Natural killer cell treated with Interleukin-12 subunit alpha and Interleukin-12 subunit beta and Interleukin-15 and Interleukin-18, amount 100 ng/mL, for 72 hours (primary cell): Measurements from ENCODE around the gene GRM8. TPM values are rescaled to one million over a fixed set of nuclear protein-coding genes. Genes with fewer than 3 reads are reported as not detected.

Experiments used
- ATAC-seq, 2 donors: fragments of 150-1000 bp; cut with Tn5 transposase in 1 of 2; sonication (Bioruptor Pico), chemical (Tn5 transposase) in 1 of 2; 2 replicates each; pipeline ENCODE4 v1.10.0; 2021
- DNase-seq: peaks from one replicate; pipeline ENCODE4 v3.0.0; 2022; ENCODE audit warnings: low spot score
- H3K27ac Mint-ChIP-seq, 2 donors: 1 replicate in 1 of 2; 2 replicates in 1 of 2; pipeline ENCODE4 v1.8.0; 2022; ENCODE audit warnings: mixed read lengths in 2 of 2, mild to moderate bottlenecking in 1 of 2, moderate library complexity in 1 of 2
- H3K27me3 Mint-ChIP-seq, 2 donors: 1 replicate in 1 of 2; 2 replicates in 1 of 2; pipeline ENCODE4 v1.8.0; 2022; ENCODE audit warnings: mixed read lengths in 2 of 2
- H3K36me3 Mint-ChIP-seq: one replicate; pipeline ENCODE4 v1.8.0; 2022; ENCODE audit warnings: mixed read lengths
- H3K4me1 Mint-ChIP-seq, 2 donors: 1 replicate in 1 of 2; 2 replicates in 1 of 2; pipeline ENCODE4 v1.8.0; 2022; ENCODE audit warnings: low read depth in 2 of 2, mixed read lengths in 2 of 2, mild to moderate bottlenecking in 1 of 2
- H3K4me3 Mint-ChIP-seq: one replicate; pipeline ENCODE4 v1.8.0; 2022; ENCODE audit warnings: mixed read lengths
- H3K9me3 Mint-ChIP-seq: 2 replicates; pipeline ENCODE4 v1.8.0; 2022; ENCODE audit warnings: mixed read lengths
- total RNA-seq, 2 donors: library from RNA; stranded (reverse); gene quantifications; one replicate each; pipeline ENCODE4 v1.2.3, GENCODE V29; 2022

Gene GRM8
- total RNA-seq, 2 donors from 2014 or later = not detected

GRCh38 chr7:126445991-126446390 is 806.8 kb downstream of the GRM8 start:
- Mint-ChIP-seq H3K9me3 (peaks cover 9% of the 10 kb centered on the region), H3K27me3 (no peaks in the 10 kb centered on the region), H3K4me1 (no peaks in the 10 kb centered on the region), H3K27ac (no peak overlapping the region), H3K4me3 (no peak overlapping the region), H3K36me3 (peaks cover 4% of the 10 kb centered on the region)
- ATAC-seq (no peak), DNase-seq (no peak)

GRCh38 chr7:126443951-126444350 is 808.8 kb downstream of the GRM8 start:
- H3K9me3 Mint-ChIP-seq = peaks cover 8% of the 10 kb centered on the region
- H3K4me1 Mint-ChIP-seq = no peaks in the 10 kb centered on the region
- ATAC-seq = no peak

GRCh38 chr7:126442908-126443307 is 809.8 kb downstream of the GRM8 start:
- peaks cover 8% of the 10 kb centered on the region for H3K9me3 Mint-ChIP-seq
- ATAC-seq = no peak
- no peak overlapping the region for H3K27ac Mint-ChIP-seq
- H3K4me3 Mint-ChIP-seq = no peak overlapping the region
- no peak for DNase-seq
- H3K4me1 Mint-ChIP-seq = no peaks in the 10 kb centered on the region
- no peaks in the 10 kb centered on the region for H3K36me3 Mint-ChIP-seq
- no peaks in the 10 kb centered on the region for H3K27me3 Mint-ChIP-seq

More at GRCh38 chr7:126443951-126444350, 808.8 kb downstream of the GRM8 start:
- Mint-ChIP-seq H3K4me3 (no peak overlapping the region), H3K36me3 (no peaks in the 10 kb centered on the region), H3K27me3 (no peaks in the 10 kb centered on the region), H3K27ac (no peak overlapping the region)
- DNase-seq = no peak

DNA sequence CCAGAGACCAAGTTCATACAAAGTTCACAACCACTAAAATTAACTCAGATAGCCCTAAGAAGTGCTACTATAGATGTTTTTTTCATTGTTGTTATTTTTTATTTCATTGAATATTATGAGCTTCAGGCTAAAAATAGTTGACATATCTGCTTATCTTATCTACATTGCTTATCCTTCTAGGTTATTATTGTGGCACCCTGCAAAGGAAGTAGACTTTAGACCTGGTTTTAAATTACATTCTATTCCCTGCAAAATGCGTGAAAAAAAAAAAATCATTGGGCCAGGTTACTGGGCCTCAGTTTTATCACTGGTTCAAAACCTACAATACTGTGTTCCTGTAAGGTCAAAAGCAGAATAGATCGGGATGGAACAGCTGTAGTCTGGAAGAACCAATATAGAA is 811.0 kb downstream of the GRM8 start:
- DNase-seq = no peak
- peaks cover 8% of the 10 kb centered on the region for H3K9me3 Mint-ChIP-seq
- H3K4me1 Mint-ChIP-seq = no peaks in the 10 kb centered on the region
- no peak overlapping the region for H3K27ac Mint-ChIP-seq
- H3K27me3 Mint-ChIP-seq = no peaks in the 10 kb centered on the region
- H3K4me3 Mint-ChIP-seq = no peak overlapping the region
- ATAC-seq = no peak
- no peaks in the 10 kb centered on the region for H3K36me3 Mint-ChIP-seq

DNA sequence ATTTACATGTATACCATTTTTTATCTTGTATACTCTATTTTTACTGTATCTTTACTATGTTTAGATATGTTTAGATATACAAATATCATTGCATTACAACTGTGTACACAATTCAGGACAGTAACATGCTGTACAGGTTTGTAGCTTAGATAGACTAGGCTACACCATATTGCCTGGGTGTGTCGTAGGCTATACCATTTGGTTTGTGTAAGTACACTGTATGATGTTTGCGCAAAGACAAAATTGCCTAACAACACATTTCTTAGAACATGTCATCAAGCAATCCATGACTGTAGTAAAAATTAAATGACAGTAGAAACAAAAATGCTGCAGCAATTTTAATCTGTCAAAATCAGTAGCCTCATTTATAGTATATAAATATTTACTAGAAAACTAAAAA is 812.2 kb downstream of the GRM8 start:
- Mint-ChIP-seq H3K4me1 (no peaks in the 10 kb centered on the region), H3K27ac (no peak overlapping the region), H3K9me3 (peaks cover 7% of the 10 kb centered on the region), H3K4me3 (no peak overlapping the region), H3K27me3 (no peaks in the 10 kb centered on the region), H3K36me3 (no peaks in the 10 kb centered on the region)
- ATAC-seq = no peak
- DNase-seq = no peak

GRCh38 chr7:126436213-126436868 is 816.4 kb downstream of the GRM8 start:
- Mint-ChIP-seq H3K27me3 (no peaks in the 10 kb centered on the region), H3K4me3 (no peak overlapping the region), H3K27ac (no peak overlapping the region), H3K9me3 (peaks cover 14% of the 10 kb centered on the region), H3K36me3 (no peaks in the 10 kb centered on the region), H3K4me1 (no peaks in the 10 kb centered on the region)
- DNase-seq (no peak), ATAC-seq (no peak)

GRCh38 chr7:126426652-126427051 is 826.1 kb downstream of the GRM8 start:
- Mint-ChIP-seq H3K27ac (no peak overlapping the region), H3K4me3 (no peak overlapping the region), H3K36me3 (no peaks in the 10 kb centered on the region), H3K27me3 (no peaks in the 10 kb centered on the region), H3K9me3 (peaks cover 10% of the 10 kb centered on the region), H3K4me1 (no peaks in the 10 kb centered on the region)
- DNase-seq = no peak
- no peak for ATAC-seq

- H3K36me3 Mint-ChIP-seq = no peaks in the 10 kb centered on the region
- peaks cover 10% of the 10 kb centered on the region for H3K9me3 Mint-ChIP-seq
- H3K27me3 Mint-ChIP-seq = no peaks in the 10 kb centered on the region
- ATAC-seq = no peak
- DNase-seq = no peak
- no peak overlapping the region for H3K27ac Mint-ChIP-seq
- no peaks in the 10 kb centered on the region for H3K4me1 Mint-ChIP-seq
- H3K4me3 Mint-ChIP-seq = no peak overlapping the region
These were observed 827.8 kb downstream of the GRM8 start for GRCh38 chr7:126424985-126425384.

GRCh38 chr7:126419047-126419446 is 833.7 kb downstream of the GRM8 start:
- DNase-seq (no peak), ATAC-seq (no peak)
- Mint-ChIP-seq H3K27ac (no peak overlapping the region), H3K4me3 (no peak overlapping the region), H3K27me3 (no peaks in the 10 kb centered on the region), H3K36me3 (no peaks in the 10 kb centered on the region), H3K9me3 (peaks cover 8% of the 10 kb centered on the region), H3K4me1 (no peaks in the 10 kb centered on the region)

GRCh38 chr7:126411821-126412383 is 840.8 kb downstream of the GRM8 start:
- Mint-ChIP-seq H3K4me3 (no peak overlapping the region), H3K27ac (no peak overlapping the region), H3K4me1 (no peaks in the 10 kb centered on the region), H3K9me3 (peaks cover 5% of the 10 kb centered on the region), H3K27me3 (no peaks in the 10 kb centered on the region), H3K36me3 (no peaks in the 10 kb centered on the region)
- no peak for ATAC-seq
- DNase-seq = no peak

- Mint-ChIP-seq H3K4me3 (no peak overlapping the region), H3K36me3 (no peaks in the 10 kb centered on the region)
These were observed 841.5 kb downstream of the GRM8 start for GRCh38 chr7:126411032-126411820.

GRCh38 chr7:126403040-126403439 is 849.7 kb downstream of the GRM8 start:
- no peaks in the 10 kb centered on the region for H3K4me1 Mint-ChIP-seq
- no peaks in the 10 kb centered on the region for H3K36me3 Mint-ChIP-seq
- no peak overlapping the region for H3K4me3 Mint-ChIP-seq
- ATAC-seq = no peak
- no peak for DNase-seq
- H3K27me3 Mint-ChIP-seq = no peaks in the 10 kb centered on the region
- no peak overlapping the region for H3K27ac Mint-ChIP-seq
- H3K9me3 Mint-ChIP-seq = no peaks in the 10 kb centered on the region

More at GRCh38 chr7:126411032-126411820, 841.5 kb downstream of the GRM8 start:
- Mint-ChIP-seq H3K9me3 (peaks cover 5% of the 10 kb centered on the region), H3K27ac (no peak overlapping the region), H3K4me1 (no peaks in the 10 kb centered on the region), H3K27me3 (no peaks in the 10 kb centered on the region)
- no peak for DNase-seq
- ATAC-seq = no peak

- Mint-ChIP-seq H3K27me3 (no peaks in the 10 kb centered on the region), H3K27ac (no peak overlapping the region), H3K4me3 (no peak overlapping the region), H3K9me3 (peaks cover 3% of the 10 kb centered on the region), H3K36me3 (peaks cover 2% of the 10 kb centered on the region), H3K4me1 (no peaks in the 10 kb centered on the region)
- DNase-seq = no peak
- no peak for ATAC-seq
These were observed 850.8 kb downstream of the GRM8 start for GRCh38 chr7:126401918-126402317.

DNA sequence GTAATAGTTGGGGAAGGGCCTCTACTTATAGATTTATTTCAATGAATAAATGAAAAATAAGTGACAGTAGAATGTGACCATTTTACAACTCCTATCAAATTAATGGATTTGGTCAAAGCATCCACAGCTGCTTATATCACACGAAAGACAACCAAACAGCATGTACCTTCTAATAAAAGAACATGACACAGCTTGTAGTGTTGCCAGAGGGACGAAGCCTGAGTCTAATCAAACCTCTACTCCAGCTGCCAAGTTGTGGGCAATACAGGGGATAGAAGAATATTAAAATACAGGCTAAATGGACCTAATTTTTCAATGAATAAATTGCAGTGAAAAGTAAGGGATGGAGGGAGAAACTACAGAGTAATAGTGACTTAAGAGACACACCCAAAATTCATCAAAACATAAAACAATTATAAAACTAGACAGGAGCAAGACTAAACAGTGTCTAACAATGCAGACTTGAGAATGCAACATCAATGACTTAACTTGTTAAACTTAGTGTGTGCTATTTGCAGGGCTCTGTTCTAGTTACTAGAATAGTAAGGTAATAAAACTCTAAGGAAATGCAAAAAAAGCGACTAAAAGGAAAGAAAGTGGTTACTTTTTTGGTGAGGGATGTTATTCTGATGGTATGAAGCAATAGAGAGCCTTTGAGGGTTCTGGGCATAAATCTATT is 853.8 kb downstream of the GRM8 start:
- peaks cover 5% of the 10 kb centered on the region for H3K36me3 Mint-ChIP-seq
- no peak for ATAC-seq
- H3K9me3 Mint-ChIP-seq = peaks cover 10% of the 10 kb centered on the region
- H3K27ac Mint-ChIP-seq = no peak overlapping the region
- DNase-seq = no peak
- H3K27me3 Mint-ChIP-seq = no peaks in the 10 kb centered on the region
- H3K4me3 Mint-ChIP-seq = no peak overlapping the region
- H3K4me1 Mint-ChIP-seq = no peaks in the 10 kb centered on the region
